CD14-positive monocyte (primary cell): Measurements from ENCODE around the gene COL4A1. TPM values are rescaled to one million over a fixed set of nuclear protein-coding genes. Genes with fewer than 3 reads are reported as not detected.

Experiments
- DNase-seq, 3 donors: peaks; one replicate each; pipeline ENCODE4 v3.0.0-alpha.2; 2011 to 2022
- H2AFZ ChIP-seq: 2 replicates; pipeline ENCODE4 v1.6.0; 2012; ENCODE audit warnings: mild to moderate bottlenecking, low read depth, low read length, inconsistent platforms; ENCODE audit not compliant: insufficient read depth, poor library complexity, severe bottlenecking
- H3K27ac ChIP-seq, 2 donors: 1 replicate in 1 of 2; 2 replicates in 1 of 2; pipeline ENCODE4 v1.5.1; 2012 to 2013; ENCODE audit warnings: low read length in 2 of 2, control low read depth in 1 of 2, inconsistent platforms in 1 of 2, low read depth in 1 of 2, mild to moderate bottlenecking in 1 of 2
- H3K27me3 ChIP-seq, 2 donors: one replicate each; pipeline versions ENCODE4 v1.6.0 to v1.6.1; 2011 to 2013; ENCODE audit warnings: low read length in 2 of 2; ENCODE audit not compliant: control insufficient read depth in 2 of 2, insufficient read depth in 2 of 2
- H3K36me3 ChIP-seq, 2 donors: replicated peaks in 1 of 2; 1 replicate in 1 of 2; 2 replicates in 1 of 2; pipeline versions ENCODE4 v1.5.1 to v1.6.1; 2012 to 2013; ENCODE audit warnings: low read length in 2 of 2, control low read depth in 1 of 2, inconsistent platforms in 1 of 2, mild to moderate bottlenecking in 1 of 2; ENCODE audit not compliant: insufficient read depth in 2 of 2, control insufficient read depth in 1 of 2
- H3K4me1 ChIP-seq, 2 donors: 1 replicate in 1 of 2; 2 replicates in 1 of 2; pipeline versions ENCODE4 v1.5.1 to v1.6.1; 2012 to 2013; ENCODE audit warnings: low read length in 2 of 2, control low read depth in 1 of 2, inconsistent platforms in 1 of 2, mild to moderate bottlenecking in 1 of 2, moderate library complexity in 1 of 2; ENCODE audit not compliant: insufficient read depth in 2 of 2, control insufficient read depth in 1 of 2
- H3K4me2 ChIP-seq: replicated peaks from 2 replicates; pipeline ENCODE3; 2012; ENCODE audit warnings: low read length, moderate library complexity, mild to moderate bottlenecking; ENCODE audit not compliant: poor library complexity, severe bottlenecking; ENCODE audit errors: extremely low read depth
- H3K4me3 ChIP-seq, 3 experiments: fragments of 200-600 bp in 1 of 3; sonication (generic) in 1 of 3; replicated peaks in 1 of 3; 1 replicate in 2 of 3; 2 replicates in 1 of 3; pipeline ENCODE4 v1.5.1; 2011 to 2013; ENCODE audit warnings: low read length in 3 of 3, mild to moderate bottlenecking in 3 of 3, control low read depth in 2 of 3, low read depth in 2 of 3, inconsistent platforms in 1 of 3, moderate library complexity in 1 of 3
- H3K79me2 ChIP-seq: 2 replicates; pipeline ENCODE4 v1.6.0; 2012; ENCODE audit warnings: mild to moderate bottlenecking, control low read depth, inconsistent platforms, low read length, moderate library complexity; ENCODE audit not compliant: insufficient read depth
- H3K9ac ChIP-seq: 2 replicates; pipeline ENCODE4 v1.6.0; 2017; ENCODE audit warnings: low read length, mild to moderate bottlenecking; ENCODE audit not compliant: insufficient read depth, poor library complexity, severe bottlenecking
- H3K9me3 ChIP-seq, 2 donors: replicated peaks in 1 of 2; 1 replicate in 1 of 2; 2 replicates in 1 of 2; pipeline versions ENCODE4 v1.5.1 to v1.6.1; 2012 to 2013; ENCODE audit warnings: low read length in 2 of 2, control low read depth in 1 of 2; ENCODE audit not compliant: control insufficient read depth in 1 of 2, insufficient read depth in 1 of 2
- H4K20me1 ChIP-seq: 2 replicates; pipeline ENCODE4 v1.6.0; 2012; ENCODE audit warnings: mild to moderate bottlenecking, low read length, control low read depth, moderate library complexity; ENCODE audit not compliant: insufficient read depth
- H3K27ac Mint-ChIP-seq, 7 donors: one replicate each; pipeline ENCODE4 v1.8.0; 2020; ENCODE audit warnings: mild to moderate bottlenecking in 7 of 7, mixed read lengths in 7 of 7, moderate library complexity in 6 of 7, inconsistent platforms in 2 of 7
- H3K27me3 Mint-ChIP-seq, 3 donors: one replicate each; pipeline ENCODE4 v1.8.0; 2021 to 2022; ENCODE audit warnings: low read depth in 3 of 3, mild to moderate bottlenecking in 3 of 3, mixed read lengths in 3 of 3, moderate library complexity in 3 of 3, inconsistent platforms in 1 of 3
- H3K36me3 Mint-ChIP-seq, 2 donors: one replicate each; pipeline ENCODE4 v1.8.0; 2020; ENCODE audit warnings: mixed read lengths in 2 of 2, inconsistent platforms in 1 of 2, mild to moderate bottlenecking in 1 of 2
- H3K4me1 Mint-ChIP-seq: one replicate; pipeline ENCODE4 v1.8.0; 2020; ENCODE audit warnings: mild to moderate bottlenecking, mixed read lengths
- H3K4me3 Mint-ChIP-seq, 2 donors: one replicate each; pipeline ENCODE4 v1.8.0; 2020; ENCODE audit warnings: mild to moderate bottlenecking in 2 of 2, mixed read lengths in 2 of 2, moderate library complexity in 1 of 2
- H3K9me3 Mint-ChIP-seq, 7 donors: one replicate each; pipeline ENCODE4 v1.8.0; 2020 to 2022; ENCODE audit warnings: mixed read lengths in 7 of 7, mild to moderate bottlenecking in 6 of 7, moderate library complexity in 6 of 7, inconsistent platforms in 2 of 7
- WGBS: methylation state at CpG from one replicate; pipeline ENCODE4 v1.1.5; 2013; ENCODE audit warnings: missing lambda C conversion rate; ENCODE audit not compliant: insufficient coverage; 5-methylcytosine and 5-hydroxymethylcytosine counted together
- intact Hi-C, 2 donors: fragments of 100-400 bp; cut with micrococcal nuclease; formaldehyde crosslinking; loops; one replicate each; pipeline versions ENCODE4 v1.15.0 to v1.15.1; 2023
- polyA plus RNA-seq, 3 donors: library from polyadenylated mRNA; depleted of rRNA in 1 of 3; unstranded in 2 of 3; stranded (reverse) in 1 of 3; fragments of 300-500 nt in 2 of 3; fragments of >200 nt in 1 of 3; fragmentation: Illumina TruSeq in 2 of 3; gene quantifications; 1 replicate in 2 of 3; 2 replicates in 1 of 3; pipeline ENCODE4 v1.2.3, GENCODE V29; 2012 to 2021
- TF ChIP-seq, protein P1 (sequence below): fragments of 200-600 bp; IDR thresholded peaks from one replicate; pipeline ENCODE4 v1.8.0; 2022; ENCODE audit warnings: antibody characterized with exemption, mild to moderate bottlenecking

Gene COL4A1
- polyA plus RNA-seq, 3 donors = 0.16 to 0.25 TPM; not detected in 1

DNA sequence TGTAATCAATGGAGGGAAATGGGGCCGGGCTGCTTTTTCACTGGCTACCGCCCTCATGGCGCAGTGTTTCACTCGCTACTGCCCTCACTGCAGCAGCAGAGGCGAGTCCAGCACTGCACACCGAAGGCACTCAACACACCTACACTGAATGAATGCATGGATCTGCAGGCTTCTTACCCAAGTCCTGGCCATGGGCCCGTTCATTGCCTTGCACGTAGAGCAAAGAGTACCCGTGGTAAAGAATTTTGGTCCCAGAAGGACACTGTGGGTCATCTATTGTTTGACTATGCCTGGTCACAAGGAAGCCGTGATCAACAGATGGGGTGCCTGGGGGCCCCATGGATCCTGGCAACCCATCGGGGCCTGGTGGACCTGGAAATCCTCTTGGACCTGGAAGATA is 144.9 kb downstream of the COL4A1 start:
- WGBS = 90% methylated on average over 10 of the region's 11 CpGs
- H3K27ac ChIP-seq = peak overlapping the region; percentile 99
- Mint-ChIP-seq H3K4me1 (peaks cover 51% of the 10 kb centered on the region), H3K4me3 (no peak overlapping the region), H3K36me3 (no peaks in the 10 kb centered on the region), H3K27me3 (peaks cover 0 to 2% (median 0%) of the 10 kb centered on the region in 3 donors), H3K9me3 (peaks cover 0 to 3% (median 0%) of the 10 kb centered on the region in 7 donors), H3K27ac (peak overlapping the region; percentile 97 to 100 (median 98))
- H3K9me3 ChIP-seq = no peaks in the 10 kb centered on the region
- no peaks in the 10 kb centered on the region for H3K36me3 ChIP-seq
- TF ChIP-seq, protein P1, sequence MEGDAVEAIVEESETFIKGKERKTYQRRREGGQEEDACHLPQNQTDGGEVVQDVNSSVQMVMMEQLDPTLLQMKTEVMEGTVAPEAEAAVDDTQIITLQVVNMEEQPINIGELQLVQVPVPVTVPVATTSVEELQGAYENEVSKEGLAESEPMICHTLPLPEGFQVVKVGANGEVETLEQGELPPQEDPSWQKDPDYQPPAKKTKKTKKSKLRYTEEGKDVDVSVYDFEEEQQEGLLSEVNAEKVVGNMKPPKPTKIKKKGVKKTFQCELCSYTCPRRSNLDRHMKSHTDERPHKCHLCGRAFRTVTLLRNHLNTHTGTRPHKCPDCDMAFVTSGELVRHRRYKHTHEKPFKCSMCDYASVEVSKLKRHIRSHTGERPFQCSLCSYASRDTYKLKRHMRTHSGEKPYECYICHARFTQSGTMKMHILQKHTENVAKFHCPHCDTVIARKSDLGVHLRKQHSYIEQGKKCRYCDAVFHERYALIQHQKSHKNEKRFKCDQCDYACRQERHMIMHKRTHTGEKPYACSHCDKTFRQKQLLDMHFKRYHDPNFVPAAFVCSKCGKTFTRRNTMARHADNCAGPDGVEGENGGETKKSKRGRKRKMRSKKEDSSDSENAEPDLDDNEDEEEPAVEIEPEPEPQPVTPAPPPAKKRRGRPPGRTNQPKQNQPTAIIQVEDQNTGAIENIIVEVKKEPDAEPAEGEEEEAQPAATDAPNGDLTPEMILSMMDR = no peak
- H2AFZ ChIP-seq = no peak overlapping the region
- H3K79me2 ChIP-seq = no peaks in the 10 kb centered on the region
- intact Hi-C loops = no loop called here
- H4K20me1 ChIP-seq = no peaks in the 10 kb centered on the region
- peaks cover 60 to 79% of the 10 kb centered on the region in 2 donors for H3K4me1 ChIP-seq
- H3K27me3 ChIP-seq = no peaks in the 10 kb centered on the region
- H3K9ac ChIP-seq = no peak overlapping the region
- DNase-seq = no peak
- H3K4me3 ChIP-seq = peak overlapping the region in 1 of 3 experiments; percentile 45
- peak overlapping the region; percentile 48 for H3K4me2 ChIP-seq

DNA sequence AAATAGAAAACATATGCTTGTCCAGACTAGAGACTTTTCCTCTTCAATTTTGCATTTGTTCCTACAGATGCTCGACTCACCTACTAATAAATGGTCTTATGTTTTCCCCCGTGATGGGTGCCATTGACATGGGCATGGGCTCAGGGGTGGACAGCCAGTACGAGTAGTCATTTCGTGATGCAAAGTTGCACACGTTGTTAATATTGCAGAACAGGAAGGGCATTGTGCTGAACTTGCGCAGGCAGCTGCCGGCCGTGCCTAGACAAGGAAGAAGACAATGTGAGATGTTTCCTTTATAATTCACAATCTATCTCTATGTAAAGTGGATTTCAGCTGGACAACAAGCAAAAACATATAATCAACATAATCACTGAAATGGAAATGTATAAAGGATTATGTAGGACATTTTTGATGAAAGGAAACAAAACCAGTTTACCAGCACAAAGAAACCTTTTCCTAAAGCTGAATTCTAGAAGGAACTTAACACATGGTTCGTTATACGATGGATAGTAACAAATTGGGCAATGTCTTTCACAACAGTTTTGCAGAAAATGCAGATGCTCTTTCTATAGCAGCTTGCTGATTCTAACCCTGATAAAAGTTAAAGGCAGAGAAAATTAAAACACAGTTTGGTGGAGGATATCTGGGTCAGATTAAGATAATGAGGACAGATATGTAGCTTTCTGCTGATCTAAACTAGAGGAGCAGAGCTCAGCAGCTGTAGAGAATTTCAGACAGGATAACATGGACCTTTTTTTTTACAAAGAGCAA is 145.7 kb downstream of the COL4A1 start:
- Histone ChIP-seq H3K9me3 (no peaks in the 10 kb centered on the region), H3K4me1 (peaks cover 60 to 79% of the 10 kb centered on the region in 2 donors), H3K4me3 (peak overlapping the region in 1 of 3 experiments; percentile 45), H4K20me1 (no peaks in the 10 kb centered on the region), H3K4me2 (peak overlapping the region; percentile 48), H3K27me3 (no peaks in the 10 kb centered on the region), H3K27ac (peak overlapping the region; percentile 99), H2AFZ (no peak overlapping the region), H3K9ac (peak overlapping the region; percentile 80), H3K79me2 (no peaks in the 10 kb centered on the region), H3K36me3 (no peaks in the 10 kb centered on the region)
- peak overlapping the region; percentile 97 to 100 (median 98) for H3K27ac Mint-ChIP-seq
- peaks cover 0 to 3% (median 0%) of the 10 kb centered on the region in 7 donors for H3K9me3 Mint-ChIP-seq
- WGBS = 0% methylated on average over 4 of the region's 10 CpGs
- no peaks in the 10 kb centered on the region for H3K36me3 Mint-ChIP-seq
- intact Hi-C loops = loop anchor here in 1 of 2 donors (2.0 kb wide), 1 partner anchor 22 kb away; no protein-coding TSS in a partner anchor
- H3K4me3 Mint-ChIP-seq = peak overlapping the region; percentile 20 to 69
- TF ChIP-seq, protein P1 = no peak
- peaks cover 51% of the 10 kb centered on the region for H3K4me1 Mint-ChIP-seq
- H3K27me3 Mint-ChIP-seq = peaks cover 0 to 2% (median 0%) of the 10 kb centered on the region in 3 donors
- DNase-seq = peak; percentile 88 to 91 (median 90)
